H1 (cell line): ENCODE measurements around the gene CDH22. TPM values are rescaled to one million over a fixed set of nuclear protein-coding genes. Genes with fewer than 3 reads are reported as not detected.
A peak's percentile ranks its signal among the peaks of the same experiment; 100 is the strongest.

Source experiments
- CTCF ChIA-PET: fragments of 300-600 bp; sonication (Branson Sonifier 250); formaldehyde crosslinking; loops from one replicate; lab custom pipeline; 2021; ENCODE audit not compliant: partially characterized antibody; lab: Charles Lee
- POLR2A ChIA-PET: fragments of 300-600 bp; sonication (Branson Sonifier 250); formaldehyde crosslinking; loops from one replicate; lab custom pipeline; 2021; ENCODE audit warnings: inconsistent platforms; ENCODE audit not compliant: partially characterized antibody; lab: Charles Lee
- DNase-seq, 2 experiments: peaks; one replicate each; pipeline versions ENCODE4 v3.0.0 to v3.0.0-alpha.2; 2010 to 2022; ENCODE audit warnings: low spot score in 2 of 2, low read depth in 1 of 2, mixed read lengths in 1 of 2
- FAIRE-seq: peaks from 2 replicates; lab custom pipeline; 2011; peaks lifted over from hg19 to GRCh38; lab: Jason Lieb, UNC
- H2AFZ ChIP-seq: 2 replicates; pipeline ENCODE4 v1.8.1; 2012; ENCODE audit warnings: low read length, inconsistent platforms
- H2AK5ac ChIP-seq: 2 replicates; pipeline ENCODE4 v1.6.1; 2013; ENCODE audit warnings: low read depth, low read length
- H2BK120ac ChIP-seq: replicated peaks from 2 replicates; pipeline ENCODE3; 2013; ENCODE audit warnings: low read depth, low read length, inconsistent platforms
- H2BK12ac ChIP-seq: 2 replicates; pipeline ENCODE4 v1.6.1; 2013; ENCODE audit warnings: low read depth, low read length
- H2BK15ac ChIP-seq: 2 replicates; pipeline ENCODE4 v1.6.1; 2013; ENCODE audit warnings: low read length
- H2BK20ac ChIP-seq: 2 replicates; pipeline ENCODE4 v1.6.1; 2013; ENCODE audit warnings: low read length
- H2BK5ac ChIP-seq: 2 replicates; pipeline ENCODE4 v1.6.1; 2013; ENCODE audit warnings: low read depth, low read length
- H3K14ac ChIP-seq: 2 replicates; pipeline ENCODE4 v1.6.1; 2013; ENCODE audit warnings: inconsistent platforms; ENCODE audit not compliant: insufficient read length
- H3K18ac ChIP-seq: 2 replicates; pipeline ENCODE4 v1.6.1; 2013; ENCODE audit warnings: low read length; ENCODE audit errors: extremely low read depth
- H3K23ac ChIP-seq: 2 replicates; pipeline ENCODE4 v1.6.1; 2013; ENCODE audit warnings: inconsistent platforms; ENCODE audit not compliant: insufficient read length
- H3K23me2 ChIP-seq: 2 replicates; pipeline ENCODE4 v1.6.1; 2013; ENCODE audit warnings: low read depth, low read length
- H3K27ac ChIP-seq: 2 replicates; pipeline ENCODE4 v1.6.1; 2011; ENCODE audit warnings: low read depth, low read length, inconsistent platforms
- H3K27me3 ChIP-seq, 4 experiments: replicated peaks in 1 of 4; 1 replicate in 1 of 4; 2 replicates in 3 of 4; pipeline versions ENCODE4 v1.6.1 to v1.8.1; 2011 to 2013; ENCODE audit warnings: low read length in 3 of 4, mild to moderate bottlenecking in 3 of 4, inconsistent platforms in 2 of 4, mixed read lengths in 2 of 4, moderate library complexity in 1 of 4; ENCODE audit not compliant: control insufficient read depth in 3 of 4, insufficient read depth in 3 of 4; ENCODE audit errors: extremely low read depth in 1 of 4
- H3K36me3 ChIP-seq, 4 experiments: 2 replicates each; pipeline versions ENCODE4 v1.6.1 to v1.8.1; 2011 to 2013; ENCODE audit warnings: mild to moderate bottlenecking in 4 of 4, low read length in 3 of 4, moderate library complexity in 2 of 4, control low read depth in 1 of 4, inconsistent platforms in 1 of 4; ENCODE audit not compliant: insufficient read depth in 4 of 4, control insufficient read depth in 2 of 4
- H3K4ac ChIP-seq: replicated peaks from 2 replicates; pipeline ENCODE3; 2013; ENCODE audit warnings: low read length, low read depth, mixed read lengths, inconsistent platforms; ENCODE audit not compliant: insufficient read length
- H3K4me1 ChIP-seq, 4 experiments: replicated peaks in 1 of 4; 1 replicate in 1 of 4; 2 replicates in 3 of 4; pipeline versions ENCODE4 v1.6.1 to v1.8.1; 2011 to 2013; ENCODE audit warnings: low read length in 3 of 4, inconsistent platforms in 2 of 4, mixed read lengths in 1 of 4; ENCODE audit not compliant: insufficient read depth in 4 of 4, control insufficient read depth in 3 of 4
- H3K4me2 ChIP-seq, 2 experiments: 2 replicates each; pipeline versions ENCODE4 v1.6.1 to v1.8.1; 2011 to 2013; ENCODE audit warnings: low read depth in 2 of 2, low read length in 2 of 2, control low read depth in 1 of 2, inconsistent platforms in 1 of 2, mild to moderate bottlenecking in 1 of 2; ENCODE audit not compliant: insufficient read depth in 1 of 2
- H3K4me3 ChIP-seq, 4 experiments: fragments of 200-600, 300-600 bp in 1 of 4; sonication (generic), shearing (Covaris generic), sonication (Bioruptor Twin) in 1 of 4; 2 replicates each; pipeline versions ENCODE4 v1.5.1 to v1.8.1; 2011 to 2016; ENCODE audit warnings: low read length in 4 of 4, low read depth in 3 of 4, control low read depth in 2 of 4, inconsistent platforms in 2 of 4, mild to moderate bottlenecking in 2 of 4, mixed read lengths in 1 of 4, moderate library complexity in 1 of 4; ENCODE audit not compliant: insufficient read depth in 2 of 4; ENCODE audit errors: extremely low read depth in 1 of 4
- H3K56ac ChIP-seq: replicated peaks from 2 replicates; pipeline ENCODE3; 2013; ENCODE audit warnings: low read depth, mild to moderate bottlenecking, mixed read lengths, low read length, inconsistent platforms; ENCODE audit not compliant: insufficient read length
- H3K79me1 ChIP-seq: 2 replicates; pipeline ENCODE4 v1.6.1; 2013; ENCODE audit warnings: low read depth, low read length, control low read depth
- H3K79me2 ChIP-seq, 2 experiments: 2 replicates each; pipeline versions ENCODE4 v1.6.1 to v1.8.1; 2012 to 2013; ENCODE audit warnings: low read length in 2 of 2, mild to moderate bottlenecking in 2 of 2, inconsistent platforms in 1 of 2; ENCODE audit not compliant: insufficient read depth in 2 of 2, control insufficient read depth in 1 of 2
- H3K9ac ChIP-seq, 4 experiments: replicated peaks in 1 of 4; 1 replicate in 1 of 4; 2 replicates in 3 of 4; pipeline versions ENCODE4 v1.6.1 to v1.8.1; 2011 to 2013; ENCODE audit warnings: low read depth in 3 of 4, low read length in 3 of 4, control low read depth in 2 of 4, mild to moderate bottlenecking in 2 of 4, moderate library complexity in 2 of 4, inconsistent platforms in 1 of 4; ENCODE audit errors: extremely low read depth in 1 of 4
- H3K9me3 ChIP-seq, 2 experiments: 2 replicates each; pipeline versions ENCODE4 v1.6.1 to v1.8.1; 2012 to 2013; ENCODE audit warnings: mild to moderate bottlenecking in 2 of 2, moderate library complexity in 2 of 2, control low read depth in 1 of 2, inconsistent platforms in 1 of 2, low read depth in 1 of 2, low read length in 1 of 2, mixed read lengths in 1 of 2; ENCODE audit not compliant: insufficient read depth in 2 of 2
- H4K20me1 ChIP-seq, 2 experiments: replicated peaks in 1 of 2; 2 replicates each; pipeline versions ENCODE3 to v1.8.1; 2011 to 2013; ENCODE audit warnings: inconsistent platforms in 2 of 2, low read length in 2 of 2, mild to moderate bottlenecking in 1 of 2; ENCODE audit not compliant: insufficient read depth in 2 of 2, control insufficient read depth in 1 of 2
- H4K5ac ChIP-seq: 2 replicates; pipeline ENCODE4 v1.6.1; 2013; ENCODE audit warnings: low read length, low read depth, mixed read lengths, inconsistent platforms; ENCODE audit not compliant: insufficient read length
- H4K8ac ChIP-seq: 2 replicates; pipeline ENCODE4 v1.8.0; 2013; ENCODE audit warnings: mild to moderate bottlenecking, moderate library complexity, low read length, inconsistent platforms; ENCODE audit not compliant: insufficient read depth; ENCODE audit errors: extremely low read depth
- H4K91ac ChIP-seq: replicated peaks from 2 replicates; pipeline ENCODE3; 2013; ENCODE audit warnings: low read length, mixed read lengths, inconsistent platforms; ENCODE audit not compliant: insufficient read length
- KDM1A ChIP-seq: fragments of 200-600, 300-600 bp; sonication (generic); IDR thresholded peaks from 2 replicates; pipeline ENCODE4 v1.7.1; 2016; ENCODE audit warnings: mild to moderate bottlenecking, low read length, borderline replicate concordance
- SIN3A ChIP-seq, 2 experiments: IDR thresholded peaks in 1 of 2; conservative IDR thresholded peaks in 1 of 2; 2 replicates each; pipeline ENCODE4 v1.6.1; 2011 to 2012; ENCODE audit warnings: low read length in 2 of 2, improper control_type of control experiment in 1 of 2, low read depth in 1 of 2, mild to moderate bottlenecking in 1 of 2
- WGBS, 2 experiments: shearing (Covaris generic) in 1 of 2; methylation state at CpG; one replicate each; pipeline versions ENCODE4 v1.1.6 to v1.1.7; 2013 to 2015; ENCODE audit warnings: low lambda C conversion rate in 2 of 2, mixed read lengths in 2 of 2, inconsistent platforms in 1 of 2, low coverage in 1 of 2, missing lambda C conversion rate in 1 of 2; ENCODE audit not compliant: insufficient replicate concordance in 2 of 2, insufficient coverage in 1 of 2, insufficient read length in 1 of 2; ENCODE audit errors: extremely low coverage in 1 of 2, missing lambda C conversion rate in 1 of 2; 5-methylcytosine and 5-hydroxymethylcytosine counted together
- polyA plus RNA-seq, 7 experiments: library from polyadenylated mRNA; depleted of rRNA in 3 of 7; stranded (reverse) in 5 of 7; unstranded in 2 of 7; fragments of >200 nt in 5 of 7; fragments of 200-250 nt in 2 of 7; gene quantifications; 1 replicate in 5 of 7; 2 replicates in 1 of 7; 4 replicates in 1 of 7; pipeline versions ENCODE4 v1.2.1 to v1.2.3, GENCODE V29; 2011 to 2013; ENCODE audit warnings: missing spikeins in 2 of 7, mixed read lengths in 2 of 7
- total RNA-seq: library from RNA; stranded (reverse); fragmentation: NEBNext Ultra II Directional; extraction: Animal tissue kit (Norgen Biotek cat#: 25700); gene quantifications from 2 replicates; pipeline ENCODE4 v1.2.1, GENCODE V29; 2021

CDH22 gene
- total and polyA plus RNA-seq, 2 of the 8 experiments (the other 6 are each of a cell fraction or from before 2014, with no cell fraction given) = 0.35 to 0.39 TPM

- no peak overlapping the region for H3K18ac ChIP-seq
- no peak overlapping the region for H2AFZ ChIP-seq
- no peak for TF ChIP-seq SIN3A (conservative IDR thresholded peaks at IDR 0.05 in 1 of 2, IDR thresholded peaks at IDR 0.05 in 1 of 2; ENCODE audit: low read depth in 1 of 2, low read length in 2 of 2)
- TF ChIP-seq KDM1A = peak; percentile 33; the same call in 1 of the 2 replicates
- no peak overlapping the region for H3K27ac ChIP-seq
- ChIA-PET POLR2A (interaction anchor here (1.4 kb wide), 1 partner anchor 8 kb away, joined by 4 read pairs; no protein-coding TSS in a partner anchor), CTCF (interaction anchor here (1.1 to 3.5 kb wide), 3 partner anchors 21 to 79 kb away, joined by 3 to 11 read pairs (median 11); no protein-coding TSS in a partner anchor)
- no peak overlapping the region for H4K5ac ChIP-seq
- H2AK5ac ChIP-seq = peak overlapping the region; percentile 39; the same call in 1 of the 2 replicates
- FAIRE-seq = no peak
- no peak overlapping the region for H3K56ac ChIP-seq
- no peak overlapping the region for H3K23ac ChIP-seq
- H4K20me1 ChIP-seq = no peaks in the 10 kb centered on the region
- no peak for DNase-seq
- no peak overlapping the region for H3K4ac ChIP-seq
- H3K27me3 ChIP-seq = no peaks in the 10 kb centered on the region; a peak in 2 of 7 replicates
- no peak overlapping the region for H3K4me3 ChIP-seq
- no peak overlapping the region for H3K14ac ChIP-seq
- H3K4me1 ChIP-seq = peaks cover 0 to 12% (median 4%) of the 10 kb centered on the region in 4 experiments; a peak in 5 of 7 replicates
- H3K79me1 ChIP-seq = no peaks in the 10 kb centered on the region
- no peak overlapping the region for H3K9ac ChIP-seq
- H3K4me2 ChIP-seq = no peak overlapping the region
- H3K23me2 ChIP-seq = 0 out of 2 replicates have a peak, but pooled peaks cover 2% of the 10 kb centered on the region
- no peaks in the 10 kb centered on the region for H3K79me2 ChIP-seq
- H4K91ac ChIP-seq = peak overlapping the region; percentile 3
- no peak overlapping the region for H2BK120ac ChIP-seq
- WGBS, 2 experiments = 76% methylated on average over 2 of the region's 2 CpGs; no CpG with 5 or more reads in 1 of the 2 experiments
- H3K36me3 ChIP-seq = no peaks in the 10 kb centered on the region
- no peak overlapping the region for H2BK5ac ChIP-seq
- 0 out of 2 replicates have a peak overlapping the region, but pooled peaks have one; percentile 60 for H2BK12ac ChIP-seq
- no peaks in the 10 kb centered on the region for H3K9me3 ChIP-seq
- H4K8ac ChIP-seq = no peak overlapping the region
- no peak overlapping the region for H2BK20ac ChIP-seq
- no peak overlapping the region; the same call in 1 of the 2 replicates for H2BK15ac ChIP-seq
Measured at GRCh38 chr20:46207793-46208192, 100.5 kb downstream of the CDH22 start.
